ENCODE data around the gene TP53.

GRCh38 chr17:7667656-7668406 lies 19.5 kb downstream of the TP53 start:
- TF ChIP-seq CTCF (conservative IDR thresholded peaks at IDR 0.05; ENCODE audit: low read depth, low read length) (no peak), USF2 (IDR thresholded peaks at IDR 0.05; ENCODE audit: low read depth, low read length) (no peak), POLR2A (IDR thresholded peaks at IDR 0.05; ENCODE audit: low read depth, low read length) (no peak), RAD21 (IDR thresholded peaks at IDR 0.05; ENCODE audit: low read length) (no peak), FOS (IDR thresholded peaks at IDR 0.05; ENCODE audit: low read depth, low read length) (no peak), MXI1 (IDR thresholded peaks at IDR 0.05; ENCODE audit: borderline replicate concordance, low read depth, low read length) (no peak), CEBPB (IDR thresholded peaks at IDR 0.05; ENCODE audit: low read depth, low read length) (no peak), CHD1 (IDR thresholded peaks at IDR 0.05; ENCODE audit: low read depth, low read length) (no peak), ELK1 (IDR thresholded peaks at IDR 0.05; ENCODE audit: borderline replicate concordance, low read depth, low read length) (no peak), MAZ (IDR thresholded peaks at IDR 0.05; ENCODE audit: borderline replicate concordance, low read depth, low read length) (no peak), SMC3 (IDR thresholded peaks at IDR 0.05; ENCODE audit: low read depth, low read length) (no peak), RCOR1 (IDR thresholded peaks at IDR 0.05; ENCODE audit: insufficient replicate concordance, low read length) (no peak)
